Mesothelial cell of epicardium (in vitro differentiated cells): Measurements from ENCODE around the gene DLX3. TPM values are rescaled to one million over a fixed set of nuclear protein-coding genes. Genes with fewer than 3 reads are reported as not detected.
A peak's percentile ranks its signal among the peaks of the same experiment; 100 is the strongest.

Experiments used
- DNase-seq, 2 experiments: peaks; one replicate each; pipeline ENCODE4 v3.0.0; 2021; ENCODE audit warnings: low spot score in 2 of 2; ENCODE audit not compliant: unreplicated experiment in 2 of 2
- H3K27ac Mint-ChIP-seq: 2 replicates; pipeline ENCODE4 v1.8.0; 2021; ENCODE audit warnings: mixed read lengths
- H3K27me3 Mint-ChIP-seq: 2 replicates; pipeline ENCODE4 v1.8.0; 2021; ENCODE audit warnings: low read depth, mixed read lengths
- H3K36me3 Mint-ChIP-seq: 2 replicates; pipeline ENCODE4 v1.8.0; 2021; ENCODE audit warnings: mixed read lengths
- H3K4me1 Mint-ChIP-seq: 2 replicates; pipeline ENCODE4 v1.8.0; 2021; ENCODE audit warnings: mixed read lengths
- H3K4me3 Mint-ChIP-seq: 2 replicates; pipeline ENCODE4 v1.8.0; 2021; ENCODE audit warnings: mild to moderate bottlenecking, moderate library complexity, mixed read lengths
- H3K9me3 Mint-ChIP-seq: 2 replicates; pipeline ENCODE4 v1.8.0; 2021; ENCODE audit warnings: mixed read lengths
- CTCF ChIP-seq: fragments of 200-600 bp; sonication (generic); IDR thresholded peaks from one replicate; pipeline ENCODE4 v1.5.0; 2021; ENCODE audit warnings: antibody characterized with exemption; ENCODE audit not compliant: unreplicated experiment
- total RNA-seq: library from RNA; stranded (reverse); gene quantifications from 3 replicates; pipeline ENCODE4 v1.2.1, GENCODE V29; 2021

The DLX3 gene
- total RNA-seq, 1 donor from 2014 or later = 7.7 TPM

- peaks cover 14% of the 10 kb centered on the region for H3K27me3 Mint-ChIP-seq
- no peak overlapping the region for H3K27ac Mint-ChIP-seq
- H3K4me3 Mint-ChIP-seq = no peak overlapping the region
- peaks cover 1% of the 10 kb centered on the region for H3K36me3 Mint-ChIP-seq
- no peaks in the 10 kb centered on the region for H3K4me1 Mint-ChIP-seq
- peaks cover 47% of the 10 kb centered on the region for H3K9me3 Mint-ChIP-seq
- DNase-seq = no peak
- no peak for TF ChIP-seq CTCF
These were observed 18.1 kb upstream of the DLX3 start for GRCh38 chr17:50013079-50013478.

GRCh38 chr17:50009282-50009681, 14.3 kb upstream of the DLX3 start:
- peaks cover 22% of the 10 kb centered on the region for H3K27me3 Mint-ChIP-seq
- peaks cover 38% of the 10 kb centered on the region for H3K9me3 Mint-ChIP-seq
- peaks cover 1% of the 10 kb centered on the region for H3K36me3 Mint-ChIP-seq
- no peaks in the 10 kb centered on the region for H3K4me1 Mint-ChIP-seq
- DNase-seq = no peak
- H3K4me3 Mint-ChIP-seq = no peak overlapping the region
- no peak overlapping the region for H3K27ac Mint-ChIP-seq
- no peak for TF ChIP-seq CTCF

GRCh38 chr17:50003911-50004310, 8.9 kb upstream of the DLX3 start:
- H3K27me3 Mint-ChIP-seq = peaks cover 50% of the 10 kb centered on the region
- no peaks in the 10 kb centered on the region for H3K36me3 Mint-ChIP-seq
- no peak for DNase-seq
- no peak for TF ChIP-seq CTCF
- H3K27ac Mint-ChIP-seq = no peak overlapping the region
- peaks cover 5% of the 10 kb centered on the region for H3K4me1 Mint-ChIP-seq
- peaks cover 7% of the 10 kb centered on the region for H3K9me3 Mint-ChIP-seq
- H3K4me3 Mint-ChIP-seq = no peak overlapping the region

- no peaks in the 10 kb centered on the region for H3K36me3 Mint-ChIP-seq
- DNase-seq = no peak
- H3K4me3 Mint-ChIP-seq = no peak overlapping the region
- H3K27me3 Mint-ChIP-seq = peaks cover 63% of the 10 kb centered on the region
- no peak overlapping the region for H3K27ac Mint-ChIP-seq
- no peaks in the 10 kb centered on the region for H3K9me3 Mint-ChIP-seq
- peaks cover 38% of the 10 kb centered on the region for H3K4me1 Mint-ChIP-seq
- TF ChIP-seq CTCF = no peak
These were observed 4.0 kb upstream of the DLX3 start for GRCh38 chr17:49998836-49999511.

GRCh38 chr17:49997773-49998703, 3.0 kb upstream of the DLX3 start:
- TF ChIP-seq CTCF = peak; percentile 97
- peak; percentile 77 to 88 for DNase-seq
- Mint-ChIP-seq H3K36me3 (no peaks in the 10 kb centered on the region), H3K4me1 (peaks cover 40% of the 10 kb centered on the region), H3K27me3 (peaks cover 63% of the 10 kb centered on the region), H3K27ac (no peak overlapping the region), H3K9me3 (no peaks in the 10 kb centered on the region), H3K4me3 (peak overlapping the region; percentile 70)
